Cerebellar nuclear complex (tissue), 1 donor: ENCODE results near the gene SPATS2.
"Not testable (repeated sequence)": the region's sequence is repeated elsewhere in the genome, so short reads cannot be mapped to it uniquely, and the experiment has no call there.

Source experiments
- DNase-seq, 2 experiments: peaks; one replicate each; lab custom pipeline; 2025; lab: John Stamatoyannopoulos, UW

The SPATS2 gene

DNA sequence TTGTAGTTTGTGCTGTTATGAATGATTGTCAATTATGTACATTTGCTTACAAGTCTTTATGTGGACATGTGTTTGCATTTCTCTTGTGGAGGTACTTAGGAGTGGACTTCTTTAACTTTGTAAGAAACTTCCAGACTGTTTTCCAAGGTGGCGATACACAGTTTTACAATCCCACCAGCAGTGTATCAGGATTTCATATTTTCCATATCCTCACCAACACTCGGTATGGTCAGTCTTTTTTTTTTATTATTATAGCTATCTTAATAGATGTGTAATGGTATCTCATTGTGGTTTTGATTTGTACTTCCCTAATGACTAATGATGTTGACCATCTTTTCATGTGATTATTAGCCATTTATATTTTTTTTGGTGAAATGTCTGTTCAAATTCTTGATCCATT lies 97.9 kb downstream of the SPATS2 start:
- no peak for DNase-seq

DNA sequence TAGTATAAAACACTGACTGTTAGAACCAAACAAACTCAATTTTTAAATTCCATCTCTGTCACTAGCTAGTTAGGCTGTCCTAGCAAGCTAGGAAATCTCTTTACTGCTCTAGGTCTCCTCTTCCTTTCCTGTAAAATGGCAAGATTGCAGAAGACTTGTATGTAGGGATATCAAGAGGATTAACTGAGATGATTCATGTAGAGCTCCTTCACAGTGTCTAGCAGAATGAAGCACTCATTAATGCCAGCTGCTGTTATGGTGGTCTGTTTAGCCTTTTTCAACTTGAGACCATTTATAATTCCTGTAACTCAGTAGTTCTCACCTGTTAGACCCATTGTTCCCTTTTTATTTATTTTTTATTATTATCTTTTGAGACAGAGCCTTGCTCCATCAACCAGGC lies 103.7 kb downstream of the SPATS2 start:
- no peak for DNase-seq

DNA sequence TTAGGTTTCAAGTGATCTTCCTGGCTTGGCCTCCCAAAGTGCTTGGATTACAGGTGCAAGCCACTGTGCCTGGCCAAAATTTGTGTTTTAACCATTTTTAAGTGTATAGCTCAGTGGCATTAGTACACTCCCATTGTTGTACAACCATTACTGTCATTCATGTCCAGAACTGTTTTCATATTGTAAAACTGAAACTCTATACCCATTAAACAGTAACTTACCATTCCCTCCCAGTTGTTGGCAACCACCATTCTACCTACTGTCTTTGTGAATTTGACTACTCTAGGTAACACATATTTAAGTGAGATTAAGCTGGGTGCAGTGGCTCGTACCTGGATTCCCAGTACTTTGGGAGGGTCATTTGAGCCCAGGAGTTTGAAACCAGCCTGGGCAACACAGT lies 104.3 kb downstream of the SPATS2 start:
- DNase-seq, result no peak

GRCh38 chr12:49476091-49476490 lies 108.8 kb downstream of the SPATS2 start:
- peak; percentile 43 to 59 for DNase-seq

GRCh38 chr12:49478949-49479664 lies 111.8 kb downstream of the SPATS2 start:
- DNase-seq, result no peak

- no peak for DNase-seq
These were observed 115.1 kb downstream of the SPATS2 start for GRCh38 chr12:49482095-49483051.

- DNase-seq, result no peak
These were observed 116.4 kb downstream of the SPATS2 start for GRCh38 chr12:49483619-49484018.

DNA sequence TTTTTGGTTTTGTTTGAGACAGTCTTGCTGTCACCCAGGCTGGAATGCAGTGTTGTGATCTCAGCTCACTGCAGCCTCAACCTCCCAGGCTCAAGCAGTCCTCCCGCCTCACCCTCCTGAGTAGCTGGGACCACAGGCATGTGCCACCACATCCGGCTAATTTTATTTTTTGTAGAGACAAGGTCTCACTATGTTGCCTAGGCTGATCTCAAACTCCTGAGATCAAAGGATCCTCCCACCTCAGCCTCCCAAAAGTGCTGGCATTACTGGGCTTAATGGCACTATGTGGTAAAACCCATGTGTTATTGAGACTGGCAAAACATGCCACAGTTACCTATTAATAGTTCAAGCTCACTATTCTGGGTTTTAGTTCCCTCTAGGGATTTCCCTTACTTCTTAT lies 120.3 kb downstream of the SPATS2 start:
- no peak for DNase-seq

DNA sequence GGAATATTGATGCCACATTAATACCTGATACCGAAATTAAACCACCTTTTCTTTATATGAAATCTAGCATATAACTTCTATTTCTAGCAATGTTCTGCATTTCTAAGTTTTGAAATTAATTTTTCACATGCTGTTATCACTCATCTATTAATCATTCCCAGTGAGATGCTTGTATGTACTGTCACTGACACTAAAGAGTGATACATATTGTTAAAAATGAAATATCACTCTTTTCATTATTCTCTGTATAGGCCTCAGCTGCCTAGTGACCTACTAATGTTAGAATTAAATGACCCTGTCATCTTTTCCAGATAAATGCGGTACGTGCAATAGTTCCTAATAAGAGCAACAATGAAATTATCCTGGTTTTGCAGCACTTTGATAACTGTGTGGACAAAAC lies 121.9 kb downstream of the SPATS2 start:
- DNase-seq, result no peak

DNA sequence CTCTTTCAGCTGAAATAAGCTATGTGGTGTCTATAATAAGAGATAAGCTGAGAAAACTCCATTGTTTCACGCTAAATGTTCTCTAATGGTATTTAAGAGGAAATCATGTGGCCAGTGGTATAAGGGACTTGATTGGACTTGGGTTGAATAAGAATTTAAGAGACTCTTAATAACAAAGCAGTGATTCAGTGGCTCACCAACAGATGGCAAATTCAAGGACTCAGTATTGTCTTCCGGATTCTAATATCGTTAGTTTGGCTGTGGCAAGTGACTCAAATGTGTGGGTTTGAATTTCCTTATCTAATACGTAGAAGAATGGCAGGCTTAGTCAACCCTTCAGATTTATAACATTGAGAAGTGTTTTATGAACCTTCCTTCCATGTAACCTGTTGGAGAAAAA lies 122.5 kb downstream of the SPATS2 start:
- no peak for DNase-seq

- DNase-seq, result no peak
These were observed 124.6 kb downstream of the SPATS2 start for GRCh38 chr12:49491823-49492222.

DNA sequence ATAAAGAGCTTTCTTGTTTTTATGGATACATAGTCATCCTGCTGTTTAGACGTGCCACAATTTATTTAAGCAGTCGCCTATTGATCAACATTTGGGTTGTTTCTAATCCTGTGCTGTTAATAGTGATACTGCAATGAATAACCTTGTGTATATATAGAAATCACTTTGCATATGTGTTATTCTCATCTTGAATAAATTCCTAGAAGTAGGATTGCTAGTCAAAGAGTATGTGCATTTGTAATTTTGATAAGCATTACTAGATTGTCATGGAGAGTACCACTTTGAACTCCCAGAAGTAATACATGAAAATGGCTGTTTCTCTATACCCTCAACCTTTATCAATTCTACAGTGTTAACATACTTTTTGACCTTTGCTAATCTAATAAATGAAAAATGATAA lies 126.6 kb downstream of the SPATS2 start:
- no peak for DNase-seq

- DNase-seq, result no peak
These were observed 129.4 kb downstream of the SPATS2 start for GRCh38 chr12:49496417-49497360.

GRCh38 chr12:49501895-49502294 lies 134.6 kb downstream of the SPATS2 start:
- DNase-seq, result no peak

- DNase-seq, result no peak
These were observed 135.3 kb downstream of the SPATS2 start for GRCh38 chr12:49502590-49502989.

DNA sequence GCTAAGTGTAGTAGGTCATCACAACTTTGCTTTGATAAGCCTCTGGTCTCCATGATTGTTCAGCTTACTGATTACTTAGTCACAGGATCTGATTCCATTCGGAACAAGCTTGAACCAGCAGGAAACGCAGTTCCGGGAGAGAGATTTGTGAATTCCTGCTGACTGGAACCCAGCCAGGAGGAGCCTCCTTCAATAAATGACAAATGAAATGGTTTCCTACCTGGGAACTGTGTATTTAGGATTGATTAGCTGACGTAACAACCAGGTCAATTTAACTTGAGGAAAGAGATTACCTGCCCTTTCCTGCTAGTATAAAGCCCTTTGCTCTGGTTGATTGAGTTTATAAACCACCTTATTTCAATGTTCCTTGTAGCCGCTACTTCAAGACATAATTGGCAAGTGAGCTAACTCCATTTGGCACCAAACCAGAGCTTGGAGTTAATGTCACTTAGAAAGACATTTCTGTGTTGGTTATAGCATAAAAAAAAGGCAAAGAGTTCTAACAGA lies 136.5 kb downstream of the SPATS2 start:
- DNase-seq, result no peak

DNA sequence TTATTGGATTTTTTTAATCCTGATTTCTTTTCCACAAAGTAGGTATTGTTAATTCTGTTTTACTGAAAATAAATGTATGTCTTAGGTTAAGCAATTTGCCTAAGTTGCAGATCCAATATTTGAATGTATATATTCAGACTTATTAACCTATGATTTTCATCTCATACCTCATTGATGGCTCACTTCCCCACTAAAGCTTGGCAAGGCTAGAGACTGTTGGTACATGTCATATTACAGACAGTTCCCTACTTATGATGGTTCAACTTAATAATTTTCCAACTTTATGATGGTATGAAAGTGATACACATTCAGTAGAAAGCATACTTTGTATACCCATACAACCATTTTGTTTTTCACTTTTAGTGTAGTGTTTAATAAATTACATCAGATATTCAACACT lies 138.4 kb downstream of the SPATS2 start:
- no peak for DNase-seq

DNA sequence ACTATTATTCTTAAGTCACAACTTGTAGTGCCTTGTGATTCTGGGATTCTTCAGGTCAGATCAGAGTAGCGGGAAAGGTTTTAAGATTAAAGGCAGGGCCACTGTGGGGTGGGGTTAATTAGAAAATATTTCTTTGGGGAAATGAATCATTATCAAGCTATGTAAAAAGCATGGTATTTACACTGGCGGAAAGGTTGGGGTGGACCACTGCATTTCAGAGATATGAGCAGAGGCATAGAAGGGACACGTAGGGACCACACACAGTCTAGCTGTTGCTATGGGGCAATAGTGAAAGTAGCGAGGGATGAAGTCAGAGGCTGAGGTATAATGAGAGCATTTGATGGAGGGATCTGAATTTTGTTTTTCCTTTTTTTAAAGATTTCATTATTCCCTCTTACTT lies 139.9 kb downstream of the SPATS2 start:
- DNase-seq, result no peak

GRCh38 chr12:49509681-49510080 lies 142.4 kb downstream of the SPATS2 start:
- not testable (repeated sequence) for DNase-seq

- no peak for DNase-seq
These were observed 144.1 kb downstream of the SPATS2 start for GRCh38 chr12:49511410-49511809.

- DNase-seq, result no peak
These were observed 145.3 kb downstream of the SPATS2 start for GRCh38 chr12:49512546-49512945.

- no peak for DNase-seq
These were observed 148.0 kb downstream of the SPATS2 start for GRCh38 chr12:49515266-49515665.
